GM21381 (cell line): ENCODE measurements around the gene RAD17.
"Not testable (repeated sequence)": the region's sequence is repeated elsewhere in the genome, so short reads cannot be mapped to it uniquely, and the experiment has no call there.

Experiments used
- ATAC-seq: cut with Tn5 transposase; IDR thresholded peaks from one replicate; pipeline ENCODE4 v1.9.1; 2021; ENCODE audit warnings: mild to moderate bottlenecking, moderate library complexity; ENCODE audit not compliant: unreplicated experiment

RAD17 gene

GRCh38 chr5:69454460-69455249 is 85.0 kb downstream of the RAD17 start:
- ATAC-seq = no peak

- not testable (repeated sequence) for ATAC-seq
Measured at GRCh38 chr5:69455428-69455988, 85.9 kb downstream of the RAD17 start.

DNA sequence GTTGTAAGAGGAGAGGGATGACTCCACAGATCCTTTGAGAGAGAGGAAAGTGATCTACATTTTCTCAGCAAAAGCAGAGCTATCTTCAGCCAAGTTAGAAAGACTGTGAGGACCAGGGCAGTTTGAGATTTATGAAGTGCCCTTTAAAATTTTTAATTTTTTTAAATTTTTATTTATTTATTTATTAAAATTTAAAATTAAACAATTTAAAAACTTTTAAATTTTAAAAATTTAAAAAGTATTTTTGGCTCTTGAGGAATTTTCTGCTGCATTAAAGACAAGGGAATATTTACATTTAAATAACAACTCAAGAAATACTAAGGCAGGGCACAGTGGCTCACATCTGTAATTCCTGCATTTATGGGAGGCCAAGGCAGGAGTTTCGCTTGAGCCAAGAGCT is 92.6 kb downstream of the RAD17 start:
- no peak for ATAC-seq
